ENCODE results near the gene PPP3R1. TPM values are rescaled to one million over a fixed set of nuclear protein-coding genes. Genes with fewer than 3 reads are reported as not detected.

The PPP3R1 gene
- total and polyA plus RNA-seq, 10 donors, result 13.7 to 78.2 (median 57.9) TPM

DNA sequence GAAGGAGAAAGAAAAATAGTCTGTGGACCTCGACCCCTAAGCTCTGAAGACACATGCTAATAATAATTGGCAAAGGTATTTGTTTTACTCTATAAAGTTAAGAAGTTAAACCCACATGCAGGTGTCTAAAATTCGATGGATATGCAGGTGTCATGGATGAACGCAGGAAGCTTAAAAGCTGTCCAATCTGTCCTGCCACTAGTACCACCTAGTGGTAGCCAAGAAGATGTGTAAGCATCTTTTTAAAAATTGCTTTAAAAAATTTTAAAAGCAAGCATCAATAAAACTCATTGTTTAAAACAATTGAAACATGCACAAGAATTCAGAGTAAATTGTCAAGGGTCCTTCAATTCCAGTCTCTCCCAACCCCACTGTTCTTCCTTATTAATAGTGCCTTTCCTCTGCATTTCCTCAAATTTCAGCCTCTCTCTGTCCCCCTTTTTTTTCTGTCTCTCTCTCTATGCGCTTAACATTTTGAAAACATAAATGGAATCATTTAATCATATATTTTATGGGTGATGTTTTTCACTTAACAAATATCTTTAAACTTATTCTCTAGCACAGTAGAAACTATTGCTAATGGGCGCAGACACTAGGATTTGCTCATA is 30.6 kb upstream of the PPP3R1 start:
- no peak overlapping the region for H3K4me3 ChIP-seq
- no peak for TF ChIP-seq POLR2AphosphoS5 (IDR thresholded peaks at IDR 0.05)
- TF ChIP-seq, protein P1, sequence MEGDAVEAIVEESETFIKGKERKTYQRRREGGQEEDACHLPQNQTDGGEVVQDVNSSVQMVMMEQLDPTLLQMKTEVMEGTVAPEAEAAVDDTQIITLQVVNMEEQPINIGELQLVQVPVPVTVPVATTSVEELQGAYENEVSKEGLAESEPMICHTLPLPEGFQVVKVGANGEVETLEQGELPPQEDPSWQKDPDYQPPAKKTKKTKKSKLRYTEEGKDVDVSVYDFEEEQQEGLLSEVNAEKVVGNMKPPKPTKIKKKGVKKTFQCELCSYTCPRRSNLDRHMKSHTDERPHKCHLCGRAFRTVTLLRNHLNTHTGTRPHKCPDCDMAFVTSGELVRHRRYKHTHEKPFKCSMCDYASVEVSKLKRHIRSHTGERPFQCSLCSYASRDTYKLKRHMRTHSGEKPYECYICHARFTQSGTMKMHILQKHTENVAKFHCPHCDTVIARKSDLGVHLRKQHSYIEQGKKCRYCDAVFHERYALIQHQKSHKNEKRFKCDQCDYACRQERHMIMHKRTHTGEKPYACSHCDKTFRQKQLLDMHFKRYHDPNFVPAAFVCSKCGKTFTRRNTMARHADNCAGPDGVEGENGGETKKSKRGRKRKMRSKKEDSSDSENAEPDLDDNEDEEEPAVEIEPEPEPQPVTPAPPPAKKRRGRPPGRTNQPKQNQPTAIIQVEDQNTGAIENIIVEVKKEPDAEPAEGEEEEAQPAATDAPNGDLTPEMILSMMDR (IDR thresholded peaks at IDR 0.05 in 8 of 11, conservative IDR thresholded peaks at IDR 0.05 in 3 of 11), result peak in 10 of 11 experiments; percentile 30 to 76 (median 61)
- WGBS, 5 donors, result 40 to 42% (median 40%) methylated on average over 5 of the region's 5 CpGs
- no peaks in the 10 kb centered on the region for H3K27me3 ChIP-seq (replicated peaks in 1 of 7)
- H3K36me3 ChIP-seq, result no peaks in the 10 kb centered on the region
- no peak for DNase-seq
- peaks cover 0 to 23% (median 2%) of the 10 kb centered on the region in 6 donors for H3K4me1 ChIP-seq
- H3K27ac ChIP-seq, result no peak overlapping the region
- H3K9me3 ChIP-seq, result no peaks in the 10 kb centered on the region
- intact Hi-C loops (cut with DNase I; ENCODE audit: low total_unique reads), result loop anchor here (10.0 kb wide), 2 partner anchors 158 to 162 kb away; no protein-coding TSS in a partner anchor

DNA sequence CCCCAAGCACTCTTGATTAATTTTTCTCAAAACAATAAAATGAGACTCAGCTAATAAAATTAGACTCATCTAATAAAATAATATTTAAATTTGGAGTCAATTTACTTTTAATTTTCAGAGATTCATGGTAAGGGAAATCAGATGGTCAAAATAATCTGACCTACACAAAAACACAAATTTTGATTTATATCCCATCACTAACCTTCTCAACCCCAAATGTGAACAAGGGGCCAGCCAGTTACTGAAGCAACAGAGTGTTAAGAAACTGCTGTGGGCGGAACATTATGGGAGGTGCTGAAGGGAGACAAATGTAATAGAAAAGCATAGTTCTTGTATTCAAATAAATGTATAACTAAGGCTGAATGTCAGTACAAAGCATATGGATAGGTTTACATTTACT is 28.5 kb upstream of the PPP3R1 start:
- no peak overlapping the region for H3K27ac ChIP-seq
- intact Hi-C loops (cut with DNase I; ENCODE audit: low total_unique reads), result loop anchor here (10.0 kb wide), 2 partner anchors 156 to 164 kb away; no protein-coding TSS in a partner anchor
- 75 to 94% (median 90%) methylated on average over 1 of the region's 1 CpG for WGBS, 5 donors

DNA sequence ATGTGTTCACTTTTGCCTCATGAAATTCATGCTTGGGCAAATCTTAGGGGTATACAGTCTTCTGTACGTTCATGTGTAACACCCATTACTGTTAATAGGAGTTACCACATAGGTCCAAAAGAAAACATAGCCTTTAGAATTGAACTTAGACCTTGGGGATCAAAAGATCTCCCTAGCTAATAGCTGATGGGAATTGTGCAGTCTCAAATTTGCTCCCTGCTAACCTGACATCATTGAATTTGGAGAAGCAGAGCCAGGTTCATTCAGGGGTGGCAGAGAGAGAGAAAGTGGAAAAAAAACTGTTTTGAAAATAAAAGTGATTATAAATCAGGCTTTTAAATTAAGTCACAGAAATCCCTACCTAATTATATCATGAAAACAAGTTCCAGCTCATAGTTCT is 28.0 kb upstream of the PPP3R1 start:
- intact Hi-C loops (cut with DNase I; ENCODE audit: low total_unique reads), result loop anchor here (10.0 kb wide), 2 partner anchors 156 to 164 kb away; no protein-coding TSS in a partner anchor
- 58 to 89% (median 73%) methylated on average over 1 of the region's 1 CpG for WGBS, 5 donors
- no peaks in the 10 kb centered on the region for H3K9me3 ChIP-seq
- DNase-seq, result no peak
- TF ChIP-seq POLR2A (IDR thresholded peaks at IDR 0.05) (no peak), POLR2AphosphoS5 (IDR thresholded peaks at IDR 0.05) (no peak)
- TF ChIP-seq, protein P1 (IDR thresholded peaks at IDR 0.05 in 8 of 11, conservative IDR thresholded peaks at IDR 0.05 in 3 of 11), result no peak
- H3K4me3 ChIP-seq, result no peak overlapping the region
- no peaks in the 10 kb centered on the region for H3K27me3 ChIP-seq (replicated peaks in 1 of 7)
- peaks cover 0 to 16% (median 2%) of the 10 kb centered on the region in 6 donors for H3K4me1 ChIP-seq
- H3K27ac ChIP-seq, result no peak overlapping the region
- no peaks in the 10 kb centered on the region for H3K36me3 ChIP-seq

More for the DNA sequence above, 28.5 kb upstream of the PPP3R1 start:
- H3K9me3 ChIP-seq, result no peaks in the 10 kb centered on the region
- no peak for TF ChIP-seq POLR2AphosphoS5 (IDR thresholded peaks at IDR 0.05)
- no peak for TF ChIP-seq POLR2A (IDR thresholded peaks at IDR 0.05)
- TF ChIP-seq, protein P1 (IDR thresholded peaks at IDR 0.05 in 8 of 11, conservative IDR thresholded peaks at IDR 0.05 in 3 of 11), result no peak
- H3K4me1 ChIP-seq, result peaks cover 0 to 16% (median 2%) of the 10 kb centered on the region in 6 donors
- no peaks in the 10 kb centered on the region for H3K36me3 ChIP-seq
- no peaks in the 10 kb centered on the region for H3K27me3 ChIP-seq (replicated peaks in 1 of 7)
- no peak overlapping the region for H3K4me3 ChIP-seq
- no peak for DNase-seq

DNA sequence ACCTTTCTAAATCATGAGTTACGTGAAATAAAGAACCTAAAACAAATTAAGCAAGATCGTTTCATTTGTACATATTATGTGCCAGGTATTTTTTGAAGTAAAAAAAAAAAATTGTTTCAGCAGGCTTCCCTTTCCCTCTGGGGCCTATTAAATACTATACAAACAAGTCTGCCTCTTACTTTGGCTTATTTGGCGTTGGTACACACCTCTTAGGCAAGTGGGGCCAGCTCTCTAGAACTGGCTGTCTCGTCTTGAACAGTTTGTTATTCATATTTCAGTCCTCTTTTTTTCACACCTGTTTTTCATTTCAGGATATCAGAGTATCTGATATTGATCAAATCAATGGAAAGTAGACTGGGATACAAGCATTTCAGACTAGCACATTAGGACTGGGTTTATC is 27.4 kb upstream of the PPP3R1 start:
- WGBS, 5 donors, result 87 to 92% (median 90%) methylated on average over 4 of the region's 4 CpGs
- Histone ChIP-seq H3K36me3 (no peaks in the 10 kb centered on the region), H3K4me1 (peaks cover 0 to 16% (median 2%) of the 10 kb centered on the region in 6 donors), H3K27ac (no peak overlapping the region), H3K27me3 (replicated peaks in 1 of 7) (no peaks in the 10 kb centered on the region), H3K9me3 (no peaks in the 10 kb centered on the region), H3K4me3 (no peak overlapping the region)
- intact Hi-C loops (cut with DNase I; ENCODE audit: low total_unique reads), result loop anchor here (10.0 kb wide), 2 partner anchors 155 to 165 kb away; no protein-coding TSS in a partner anchor
- DNase-seq, result no peak
- no peak for TF ChIP-seq POLR2A (IDR thresholded peaks at IDR 0.05)
- no peak for TF ChIP-seq POLR2AphosphoS5 (IDR thresholded peaks at IDR 0.05)
- TF ChIP-seq, protein P1 (IDR thresholded peaks at IDR 0.05 in 8 of 11, conservative IDR thresholded peaks at IDR 0.05 in 3 of 11), result no peak

All from spleen (tissue), 11 donors.